SK-N-SH (cell line): Measurements from ENCODE around the gene PLVAP. TPM values are rescaled to one million over a fixed set of nuclear protein-coding genes. Genes with fewer than 3 reads are reported as not detected.
A peak's percentile ranks its signal among the peaks of the same experiment; 100 is the strongest.

ENCODE experiments used
- CTCF ChIA-PET: fragments of 300-600, 350-600 bp; formaldehyde crosslinking; extraction: SDS; loops from one replicate; lab custom pipeline; 2021; lab: Yijun Ruan, JAX
- POLR2A ChIA-PET: fragments of 350-600 bp; sonication (Branson Sonifier 250); formaldehyde crosslinking; extraction: SDS; loops from one replicate; lab custom pipeline; 2020; ENCODE audit warnings: antibody characterized with exemption, inconsistent platforms; lab: Yijun Ruan, JAX
- DNase-seq: peaks from one replicate; pipeline ENCODE4 v3.0.0; 2012
- H2AFZ ChIP-seq: fragments of 200-600 bp; sonication (generic); 2 replicates; pipeline ENCODE4 v1.8.1; 2016; ENCODE audit warnings: antibody characterized with exemption, mild to moderate bottlenecking, low read depth
- H3F3A ChIP-seq: fragments of 200-600 bp; sonication (generic); replicated peaks from 2 replicates; pipeline ENCODE3; 2016; ENCODE audit warnings: antibody characterized with exemption, mild to moderate bottlenecking; ENCODE audit not compliant: insufficient read depth
- H3K27ac ChIP-seq, 2 experiments: fragments of 200-500 bp in 1 of 2; fragments of 200-600 bp in 1 of 2; sonication (Bioruptor generic) in 1 of 2; sonication (generic), shearing (Covaris generic) in 1 of 2; 2 replicates each; pipeline versions ENCODE4 v1.5.1 to v1.6.1; 2014 to 2016; ENCODE audit warnings: low read depth in 2 of 2, inconsistent platforms in 1 of 2, low read length in 1 of 2, mild to moderate bottlenecking in 1 of 2, mixed read lengths in 1 of 2
- H3K27me3 ChIP-seq: fragments of 200-600 bp; sonication (generic), shearing (Covaris generic); 2 replicates; pipeline ENCODE4 v1.6.1; 2016; ENCODE audit warnings: mixed run types; ENCODE audit not compliant: insufficient read depth
- H3K36me3 ChIP-seq, 2 experiments: fragments of 200-500 bp in 1 of 2; fragments of 200-600 bp in 1 of 2; sonication (Bioruptor generic) in 1 of 2; sonication (generic) in 1 of 2; replicated peaks in 1 of 2; 2 replicates each; pipeline versions ENCODE3 to v1.5.1; 2014 to 2016; ENCODE audit warnings: low read length in 1 of 2, mild to moderate bottlenecking in 1 of 2; ENCODE audit not compliant: insufficient read depth in 2 of 2, control insufficient read depth in 1 of 2
- H3K4me1 ChIP-seq, 2 experiments: fragments of 200-500 bp in 1 of 2; fragments of 200-600 bp in 1 of 2; sonication (Bioruptor generic) in 1 of 2; sonication (generic), shearing (Covaris generic) in 1 of 2; 2 replicates each; pipeline versions ENCODE4 v1.5.1 to v1.6.1; 2014 to 2016; ENCODE audit warnings: low read depth in 1 of 2, low read length in 1 of 2, mixed run types in 1 of 2; ENCODE audit not compliant: insufficient read depth in 2 of 2, control insufficient read depth in 1 of 2
- H3K4me2 ChIP-seq: fragments of 200-600 bp; sonication (generic), shearing (Covaris generic); 2 replicates; pipeline ENCODE4 v1.6.1; 2017; ENCODE audit warnings: mixed run types
- H3K4me3 ChIP-seq, 2 experiments: fragments of 200-500 bp in 1 of 2; fragments of 200-600 bp in 1 of 2; sonication (Bioruptor generic) in 1 of 2; sonication (generic), shearing (Covaris generic) in 1 of 2; 2 replicates each; pipeline versions ENCODE4 v1.5.1 to v1.8.1; 2014 to 2016; ENCODE audit warnings: low read depth in 2 of 2, inconsistent platforms in 1 of 2, low read length in 1 of 2, mild to moderate bottlenecking in 1 of 2, mixed read lengths in 1 of 2, moderate library complexity in 1 of 2
- H3K79me2 ChIP-seq: fragments of 200-600 bp; sonication (generic); 2 replicates; pipeline ENCODE4 v1.8.1; 2017; ENCODE audit warnings: mild to moderate bottlenecking; ENCODE audit not compliant: insufficient read depth
- H3K9ac ChIP-seq: fragments of 200-600 bp; sonication (generic); 2 replicates; pipeline ENCODE4 v1.6.1; 2017; ENCODE audit warnings: mixed run types
- H3K9me2 ChIP-seq: fragments of 200-600 bp; sonication (generic); 2 replicates; pipeline ENCODE4 v1.6.1; 2017; ENCODE audit warnings: mixed run types
- H3K9me3 ChIP-seq: fragments of 200-600 bp; sonication (generic); 2 replicates; pipeline ENCODE4 v1.6.1; 2017; ENCODE audit warnings: mixed run types, mild to moderate bottlenecking, moderate library complexity
- H4K20me1 ChIP-seq: fragments of 200-600 bp; sonication (generic); 2 replicates; pipeline ENCODE4 v1.6.1; 2017; ENCODE audit warnings: mild to moderate bottlenecking, mixed run types; ENCODE audit not compliant: insufficient read depth
- ELF1 ChIP-seq: IDR thresholded peaks from 2 replicates; pipeline ENCODE4 v1.4.0; 2012
- EZH2phosphoT487 ChIP-seq: fragments of 200-600 bp; sonication (generic); IDR thresholded peaks from 2 replicates; pipeline ENCODE4 v1.6.1; 2017; ENCODE audit warnings: low read depth, mixed run types, mild to moderate bottlenecking, antibody characterized with exemption, moderate library complexity, borderline replicate concordance
- FOXJ3 ChIP-seq: sonication (generic); formaldehyde crosslinking; IDR thresholded peaks from 2 replicates; pipeline ENCODE4 v1.5.1; 2020; ENCODE audit warnings: mild to moderate bottlenecking, missing genetic modification reagents
- GABPA ChIP-seq: IDR thresholded peaks from 2 replicates; pipeline ENCODE4 v1.4.0; 2012; ENCODE audit warnings: low read depth, mild to moderate bottlenecking
- JUND ChIP-seq: IDR thresholded peaks from 2 replicates; pipeline ENCODE4 v1.4.0; 2012
- NRF1 ChIP-seq: IDR thresholded peaks from 2 replicates; pipeline ENCODE4 v1.6.1; 2012; ENCODE audit warnings: low read depth, mild to moderate bottlenecking, low read length
- RAD21 ChIP-seq: IDR thresholded peaks from 2 replicates; pipeline ENCODE4 v1.6.1; 2012; ENCODE audit warnings: mild to moderate bottlenecking, low read length
- SIN3A ChIP-seq: IDR thresholded peaks from 2 replicates; pipeline ENCODE4 v1.6.1; 2012; ENCODE audit warnings: low read depth, mild to moderate bottlenecking, low read length, moderate library complexity, borderline replicate concordance
- SMC3 ChIP-seq: IDR thresholded peaks from 2 replicates; pipeline ENCODE4 v1.6.1; 2012; ENCODE audit warnings: low read depth, low read length, improper control_type of control experiment
- WGBS: methylation state at CpG from one replicate; pipeline ENCODE4 v1.1.6; 2017; ENCODE audit warnings: low lambda C conversion rate; 5-methylcytosine and 5-hydroxymethylcytosine counted together
- polyA plus RNA-seq, 3 experiments: library from polyadenylated mRNA; depleted of rRNA; stranded (reverse); fragments of >200 nt; gene quantifications; 2 replicates each; pipeline ENCODE4 v1.2.3, GENCODE V29; 2012
- TF ChIP-seq, protein P1 (sequence below): fragments of 200-600 bp; sonication (generic); IDR thresholded peaks from 2 replicates; pipeline ENCODE4 v1.6.1; 2017; ENCODE audit warnings: antibody characterized with exemption, mild to moderate bottlenecking, moderate library complexity
- TF ChIP-seq, protein P2 (sequence below): fragments of 150-350 bp; IDR thresholded peaks from 2 replicates; pipeline ENCODE4 v1.6.1; 2017; ENCODE audit warnings: antibody characterized with exemption, low read length, low read depth, borderline replicate concordance

Gene PLVAP
- polyA plus RNA-seq, 1 of the 3 experiments (the other 2 are of a cell fraction), result not detected

DNA sequence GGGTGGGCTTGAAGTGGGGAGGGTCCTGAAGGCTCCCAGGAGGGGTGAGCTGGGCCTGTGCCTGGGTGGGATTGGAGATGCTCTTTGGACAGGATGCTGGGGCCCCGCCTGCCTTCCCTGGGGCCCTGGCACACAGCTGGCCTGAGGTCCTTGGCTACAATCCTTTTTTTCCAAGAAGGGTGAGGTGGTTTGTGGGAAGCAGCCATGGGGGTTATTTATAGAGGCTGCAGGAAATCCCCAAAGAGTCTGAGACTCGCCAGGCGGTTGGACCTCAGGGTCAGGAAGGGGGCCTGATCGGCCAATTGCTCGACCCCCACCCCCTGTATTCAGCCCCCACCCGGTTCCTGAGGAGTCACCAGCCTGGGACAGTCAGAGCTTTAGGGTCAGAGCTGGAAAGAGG, 29.8 kb downstream of the PLVAP start:
- no peaks in the 10 kb centered on the region for H4K20me1 ChIP-seq
- H3K27ac ChIP-seq, result no peak overlapping the region
- H3K27me3 ChIP-seq, result no peaks in the 10 kb centered on the region
- 53% methylated on average over 5 of the region's 6 CpGs for WGBS
- no peak overlapping the region for H3K4me2 ChIP-seq
- POLR2A ChIA-PET, result no interaction called here
- H3K79me2 ChIP-seq, result no peaks in the 10 kb centered on the region
- CTCF ChIA-PET, result interaction anchor here (0.8 to 8.9 kb wide), 11 partner anchors 10 to 101 kb away, joined by 3 to 80 read pairs (median 3); no protein-coding TSS in a partner anchor
- no peaks in the 10 kb centered on the region for H3K9me3 ChIP-seq
- H3F3A ChIP-seq, result no peaks in the 10 kb centered on the region
- H3K9me2 ChIP-seq, result no peaks in the 10 kb centered on the region
- no peak overlapping the region for H3K4me3 ChIP-seq
- no peaks in the 10 kb centered on the region for H3K36me3 ChIP-seq
- H3K4me1 ChIP-seq, result peaks cover 5 to 6% of the 10 kb centered on the region in 2 experiments; a peak in 1 of 4 replicates
- no peak overlapping the region for H2AFZ ChIP-seq
- no peak overlapping the region for H3K9ac ChIP-seq
- DNase-seq, result no peak
- TF ChIP-seq, protein P1, sequence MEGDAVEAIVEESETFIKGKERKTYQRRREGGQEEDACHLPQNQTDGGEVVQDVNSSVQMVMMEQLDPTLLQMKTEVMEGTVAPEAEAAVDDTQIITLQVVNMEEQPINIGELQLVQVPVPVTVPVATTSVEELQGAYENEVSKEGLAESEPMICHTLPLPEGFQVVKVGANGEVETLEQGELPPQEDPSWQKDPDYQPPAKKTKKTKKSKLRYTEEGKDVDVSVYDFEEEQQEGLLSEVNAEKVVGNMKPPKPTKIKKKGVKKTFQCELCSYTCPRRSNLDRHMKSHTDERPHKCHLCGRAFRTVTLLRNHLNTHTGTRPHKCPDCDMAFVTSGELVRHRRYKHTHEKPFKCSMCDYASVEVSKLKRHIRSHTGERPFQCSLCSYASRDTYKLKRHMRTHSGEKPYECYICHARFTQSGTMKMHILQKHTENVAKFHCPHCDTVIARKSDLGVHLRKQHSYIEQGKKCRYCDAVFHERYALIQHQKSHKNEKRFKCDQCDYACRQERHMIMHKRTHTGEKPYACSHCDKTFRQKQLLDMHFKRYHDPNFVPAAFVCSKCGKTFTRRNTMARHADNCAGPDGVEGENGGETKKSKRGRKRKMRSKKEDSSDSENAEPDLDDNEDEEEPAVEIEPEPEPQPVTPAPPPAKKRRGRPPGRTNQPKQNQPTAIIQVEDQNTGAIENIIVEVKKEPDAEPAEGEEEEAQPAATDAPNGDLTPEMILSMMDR, result no peak
- TF ChIP-seq NRF1 (no peak), SIN3A (no peak)

DNA sequence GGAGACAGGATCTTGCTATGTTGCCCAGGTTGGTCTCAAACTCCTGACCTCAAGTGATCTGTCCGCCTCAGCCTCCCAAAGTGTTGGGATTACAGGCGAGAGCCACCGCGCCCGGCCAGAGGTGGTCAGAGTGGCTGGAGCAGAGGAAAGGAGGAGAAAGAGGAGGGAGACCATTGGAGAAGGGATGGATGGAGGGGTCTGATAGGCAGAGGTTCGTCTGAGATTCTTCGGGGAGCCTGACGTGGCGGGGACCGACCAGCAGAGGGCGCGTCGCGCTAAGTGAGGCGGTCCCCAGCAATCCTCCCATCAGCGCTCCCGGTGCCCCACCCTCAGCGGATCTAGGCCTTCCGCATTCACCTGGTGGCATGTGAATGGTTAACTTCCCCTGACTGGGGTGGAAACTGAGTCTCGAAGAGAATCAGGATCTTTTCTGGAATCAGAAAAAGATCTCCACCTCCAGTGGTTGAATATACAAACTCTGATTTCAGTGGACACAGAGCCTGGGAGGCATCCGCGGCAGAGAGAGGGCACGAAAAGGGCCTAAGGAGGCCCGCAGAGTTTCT, 31.0 kb downstream of the PLVAP start:
- H3K27ac ChIP-seq, result no peak overlapping the region
- no peaks in the 10 kb centered on the region for H3K79me2 ChIP-seq
- peak overlapping the region; percentile 55 for H2AFZ ChIP-seq
- ChIA-PET POLR2A (interaction anchor here (0.7 kb wide), 1 partner anchor 411 kb away, joined by 6 read pairs; no protein-coding TSS in a partner anchor), CTCF (interaction anchor here (0.7 to 8.9 kb wide), 15 partner anchors 10 to 508 kb away, joined by 3 to 80 read pairs (median 4); partner anchors contain the start of genes ANKLE1 and CCDC194)
- peaks cover 5 to 6% of the 10 kb centered on the region in 2 experiments; a peak in 1 of 4 replicates for H3K4me1 ChIP-seq
- H3K9me3 ChIP-seq, result no peaks in the 10 kb centered on the region
- no peak overlapping the region for H3K4me3 ChIP-seq
- no peaks in the 10 kb centered on the region for H3F3A ChIP-seq
- no peaks in the 10 kb centered on the region for H3K27me3 ChIP-seq
- H3K36me3 ChIP-seq, result peaks cover 0 to 5% of the 10 kb centered on the region in 2 experiments
- WGBS, result 34% methylated on average over 11 of the region's 24 CpGs
- TF ChIP-seq FOXJ3 (CRISPR knock-in tag) (no peak), SMC3 (peak; percentile 88), RAD21 (peak; percentile 84), ELF1 (peak; percentile 76), JUND (no peak), EZH2phosphoT487 (no peak), GABPA (no peak), SIN3A (no peak)
- TF ChIP-seq, protein P2, sequence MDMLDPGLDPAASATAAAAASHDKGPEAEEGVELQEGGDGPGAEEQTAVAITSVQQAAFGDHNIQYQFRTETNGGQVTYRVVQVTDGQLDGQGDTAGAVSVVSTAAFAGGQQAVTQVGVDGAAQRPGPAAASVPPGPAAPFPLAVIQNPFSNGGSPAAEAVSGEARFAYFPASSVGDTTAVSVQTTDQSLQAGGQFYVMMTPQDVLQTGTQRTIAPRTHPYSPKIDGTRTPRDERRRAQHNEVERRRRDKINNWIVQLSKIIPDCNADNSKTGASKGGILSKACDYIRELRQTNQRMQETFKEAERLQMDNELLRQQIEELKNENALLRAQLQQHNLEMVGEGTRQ, result no peak
- TF ChIP-seq, protein P1, result peak; percentile 84
- no peak overlapping the region for H3K4me2 ChIP-seq
- no peak overlapping the region for H3K9ac ChIP-seq
- H4K20me1 ChIP-seq, result no peaks in the 10 kb centered on the region
- DNase-seq, result peak; percentile 89
- H3K9me2 ChIP-seq, result no peaks in the 10 kb centered on the region
